Astrocyte of the spinal cord (primary cell): Measurements from ENCODE around the gene NDUFAF8.

ENCODE experiments used
- DNase-seq: peaks from one replicate; pipeline ENCODE4 v3.0.0; 2011; ENCODE audit warnings: low read depth, low spot score
- H3K4me3 ChIP-seq: 2 replicates; pipeline ENCODE4 v1.5.1; 2011; ENCODE audit warnings: low read depth, mild to moderate bottlenecking, low read length, moderate library complexity
- in situ Hi-C: cut with HindIII; loops from 2 replicates; pipeline ENCODE4 v1.10.0; 2017; ENCODE audit warnings: low sequenced_read_pairs
- TF ChIP-seq, protein P1 (sequence below): IDR thresholded peaks from 2 replicates; pipeline ENCODE4 v1.5.1; 2012; ENCODE audit warnings: low read depth, mild to moderate bottlenecking, low read length, inconsistent platforms

Gene NDUFAF8

GRCh38 chr17:81289627-81290026 lies 50.5 kb downstream of the NDUFAF8 start:
- no peak overlapping the region for H3K4me3 ChIP-seq
- TF ChIP-seq, protein P1, sequence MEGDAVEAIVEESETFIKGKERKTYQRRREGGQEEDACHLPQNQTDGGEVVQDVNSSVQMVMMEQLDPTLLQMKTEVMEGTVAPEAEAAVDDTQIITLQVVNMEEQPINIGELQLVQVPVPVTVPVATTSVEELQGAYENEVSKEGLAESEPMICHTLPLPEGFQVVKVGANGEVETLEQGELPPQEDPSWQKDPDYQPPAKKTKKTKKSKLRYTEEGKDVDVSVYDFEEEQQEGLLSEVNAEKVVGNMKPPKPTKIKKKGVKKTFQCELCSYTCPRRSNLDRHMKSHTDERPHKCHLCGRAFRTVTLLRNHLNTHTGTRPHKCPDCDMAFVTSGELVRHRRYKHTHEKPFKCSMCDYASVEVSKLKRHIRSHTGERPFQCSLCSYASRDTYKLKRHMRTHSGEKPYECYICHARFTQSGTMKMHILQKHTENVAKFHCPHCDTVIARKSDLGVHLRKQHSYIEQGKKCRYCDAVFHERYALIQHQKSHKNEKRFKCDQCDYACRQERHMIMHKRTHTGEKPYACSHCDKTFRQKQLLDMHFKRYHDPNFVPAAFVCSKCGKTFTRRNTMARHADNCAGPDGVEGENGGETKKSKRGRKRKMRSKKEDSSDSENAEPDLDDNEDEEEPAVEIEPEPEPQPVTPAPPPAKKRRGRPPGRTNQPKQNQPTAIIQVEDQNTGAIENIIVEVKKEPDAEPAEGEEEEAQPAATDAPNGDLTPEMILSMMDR = no peak
- in situ Hi-C loops = no loop called here
- no peak for DNase-seq

DNA sequence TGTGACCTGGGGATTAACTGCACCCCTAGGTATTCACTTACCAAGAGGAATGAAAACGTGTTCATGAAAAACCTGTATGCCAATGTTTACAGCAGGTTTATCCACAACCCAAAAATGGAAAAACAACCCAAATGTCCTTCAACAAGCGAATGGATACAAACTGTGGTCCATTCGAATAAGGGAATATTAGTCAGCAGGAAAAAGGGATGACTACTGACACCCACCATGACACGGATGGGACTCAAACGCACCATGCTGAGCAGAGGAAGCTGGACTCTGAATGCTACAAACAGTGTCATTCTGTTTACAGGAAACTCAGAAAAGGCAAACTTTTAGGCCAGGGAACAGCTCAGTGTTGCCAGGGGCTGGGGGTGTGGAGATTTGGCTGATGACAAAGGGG lies 51.1 kb downstream of the NDUFAF8 start:
- TF ChIP-seq, protein P1 = no peak

More for the DNA sequence above, 51.1 kb downstream of the NDUFAF8 start:
- in situ Hi-C loops = no loop called here
- no peak for DNase-seq
- no peak overlapping the region for H3K4me3 ChIP-seq
